GM21737 (cell line): ENCODE results near the gene MSI2.
"Not testable (repeated sequence)": the region's sequence is repeated elsewhere in the genome, so short reads cannot be mapped to it uniquely, and the experiment has no call there.

ENCODE experiments used
- ATAC-seq: cut with Tn5 transposase; IDR thresholded peaks from one replicate; pipeline ENCODE4 v1.9.1; 2021; ENCODE audit warnings: mild to moderate bottlenecking, moderate library complexity; ENCODE audit not compliant: unreplicated experiment

Gene MSI2

DNA sequence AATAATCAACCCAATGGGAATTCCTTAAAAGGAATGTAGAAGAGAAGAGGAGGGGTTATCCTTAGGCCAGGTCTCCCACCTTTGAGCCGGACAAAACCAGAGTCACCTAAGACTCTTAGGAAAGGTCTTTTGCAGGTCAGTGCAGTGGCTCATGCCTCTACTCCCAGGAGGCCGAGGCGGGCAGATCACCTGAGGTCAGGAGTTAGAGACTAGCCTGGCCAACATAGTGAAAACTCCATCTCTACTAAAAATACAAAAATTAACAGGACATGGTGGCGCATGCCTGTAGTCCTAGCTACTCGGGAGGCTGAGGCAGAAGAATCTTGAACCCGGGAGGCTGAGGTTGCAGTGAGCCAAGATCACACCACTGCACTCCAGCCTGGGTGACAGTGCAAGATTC lies 365.5 kb downstream of the MSI2 start:
- not testable (repeated sequence) for ATAC-seq

DNA sequence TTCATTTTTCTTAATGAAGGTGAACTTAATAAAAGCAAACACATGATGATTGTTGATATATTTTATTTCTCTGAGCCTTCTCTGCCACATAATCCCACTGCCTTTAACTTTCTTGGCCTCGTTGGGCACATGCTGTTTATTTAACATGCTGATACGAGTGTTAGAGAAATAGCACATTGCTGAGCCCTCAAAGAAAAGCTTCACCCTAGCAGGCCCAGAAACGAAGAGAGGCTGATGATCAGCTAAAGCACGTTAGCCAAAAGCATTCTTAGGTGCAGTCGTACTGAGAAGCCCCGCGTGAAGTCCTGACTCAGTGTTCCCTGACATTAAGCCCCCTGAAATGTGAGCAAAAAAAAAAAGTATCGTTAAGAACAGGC lies 366.0 kb downstream of the MSI2 start:
- ATAC-seq = no peak

DNA sequence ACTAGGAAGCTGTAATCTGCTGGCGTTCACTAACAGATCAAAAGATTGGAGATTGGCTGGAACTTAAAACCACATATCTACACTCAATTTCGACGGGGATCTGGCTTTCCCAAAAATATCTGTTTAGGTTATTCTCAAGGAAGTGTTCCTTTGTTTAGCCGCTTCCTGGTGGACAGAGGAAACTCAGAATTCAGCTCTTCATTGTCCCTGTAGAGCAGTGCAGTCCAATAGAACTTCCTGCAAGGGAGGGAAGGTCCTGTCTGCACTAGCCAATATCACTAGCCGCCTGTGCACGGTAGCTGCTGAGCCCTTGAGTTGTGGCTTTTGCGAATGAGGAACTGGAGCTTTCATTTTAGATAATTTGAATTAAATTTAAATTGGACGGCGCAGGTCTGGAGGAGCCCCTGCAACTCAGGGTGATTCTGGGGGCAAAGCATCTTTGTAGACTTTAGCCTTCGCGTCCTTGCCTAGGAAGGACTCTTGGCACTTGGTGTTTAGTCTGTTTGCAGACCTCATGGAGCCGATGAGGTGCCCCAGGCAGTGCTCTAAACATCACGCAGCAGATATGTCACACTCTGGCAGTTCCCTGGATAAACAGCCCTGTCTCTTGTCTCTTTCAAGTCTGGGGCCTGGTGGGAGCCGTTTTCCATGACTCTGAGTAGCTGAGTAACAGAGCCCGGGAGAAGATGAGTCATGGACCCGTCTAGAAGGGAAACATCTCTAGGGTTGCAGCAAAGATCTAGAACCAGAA lies 366.5 kb downstream of the MSI2 start:
- ATAC-seq = peak; percentile 63

DNA sequence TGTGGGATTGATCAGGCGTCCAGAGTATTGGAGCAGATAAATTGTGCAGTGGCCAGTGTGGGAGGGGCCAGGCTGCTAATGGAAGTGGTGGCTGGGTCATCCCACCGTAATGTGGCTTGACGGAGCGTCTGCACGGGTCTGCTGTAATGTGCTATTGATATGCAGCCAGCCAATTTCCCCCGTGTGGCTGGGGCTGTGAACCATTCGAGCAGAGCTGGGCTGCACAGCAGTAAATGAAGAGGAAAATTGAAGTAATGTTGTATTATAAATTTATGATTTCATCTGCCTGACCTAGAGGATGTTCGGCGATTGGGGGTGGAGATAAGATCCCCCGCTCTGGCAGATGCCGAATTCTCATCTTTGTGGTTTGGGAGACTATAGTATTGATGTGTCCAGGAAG lies 367.3 kb downstream of the MSI2 start:
- no peak for ATAC-seq

DNA sequence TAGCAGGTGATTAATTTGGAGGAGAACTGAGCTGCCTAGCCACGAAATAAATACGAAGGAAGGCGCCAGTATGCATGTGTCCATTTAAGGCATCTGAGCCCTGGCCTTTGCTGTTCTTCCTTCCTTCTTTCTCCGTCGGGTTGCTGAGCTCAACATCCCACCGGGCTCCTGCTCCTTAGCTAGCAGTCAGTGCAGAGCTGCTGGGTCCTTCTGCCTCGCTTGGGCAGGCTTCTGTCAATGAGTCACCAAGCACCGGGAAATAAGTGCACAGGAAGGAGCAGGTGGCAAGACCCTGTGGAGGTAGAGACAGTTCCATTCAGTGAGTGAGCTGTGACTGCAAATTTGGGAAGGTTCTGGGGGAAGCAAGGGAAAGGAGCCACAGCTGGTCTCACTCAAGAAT lies 368.1 kb downstream of the MSI2 start:
- no peak for ATAC-seq

DNA sequence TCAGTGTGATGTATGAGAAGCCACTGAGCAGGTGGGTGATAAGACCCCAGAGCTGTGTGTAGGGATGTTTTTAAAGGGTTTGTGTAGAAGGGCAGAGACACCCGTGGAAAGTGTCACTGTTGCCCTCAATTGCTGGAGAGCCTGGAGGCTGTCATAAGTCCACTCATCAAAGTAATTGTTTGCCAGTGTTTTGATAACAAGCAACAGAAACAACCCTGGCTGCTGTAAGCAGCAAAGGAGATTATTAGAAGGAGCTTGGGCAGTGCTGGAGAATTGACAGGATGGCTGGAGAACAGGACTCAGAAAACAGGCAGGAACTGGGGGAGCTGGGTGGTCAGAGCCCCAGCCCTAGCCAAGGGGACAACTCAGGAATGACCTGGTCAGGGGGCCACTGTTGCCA lies 369.2 kb downstream of the MSI2 start:
- ATAC-seq = no peak

DNA sequence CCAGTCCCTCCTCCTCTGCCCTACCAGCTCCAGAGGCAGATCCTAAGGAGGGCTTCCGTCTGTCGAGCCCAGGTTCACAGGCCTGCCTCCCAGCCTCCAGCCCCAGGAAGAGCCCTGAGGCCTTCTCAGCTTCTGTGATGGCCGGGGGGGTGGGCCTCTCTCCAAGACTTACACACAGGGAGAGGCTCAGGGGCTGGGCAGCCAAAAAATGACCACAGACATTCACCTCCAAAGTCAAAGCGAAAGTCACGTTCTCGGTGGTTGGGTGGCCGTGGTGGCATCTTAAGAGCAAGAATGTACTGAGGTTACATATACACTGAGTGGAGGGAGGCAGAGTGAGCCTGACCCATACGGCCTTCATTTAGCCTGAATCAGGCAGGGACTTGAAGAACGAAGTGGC lies 369.6 kb downstream of the MSI2 start:
- no peak for ATAC-seq

DNA sequence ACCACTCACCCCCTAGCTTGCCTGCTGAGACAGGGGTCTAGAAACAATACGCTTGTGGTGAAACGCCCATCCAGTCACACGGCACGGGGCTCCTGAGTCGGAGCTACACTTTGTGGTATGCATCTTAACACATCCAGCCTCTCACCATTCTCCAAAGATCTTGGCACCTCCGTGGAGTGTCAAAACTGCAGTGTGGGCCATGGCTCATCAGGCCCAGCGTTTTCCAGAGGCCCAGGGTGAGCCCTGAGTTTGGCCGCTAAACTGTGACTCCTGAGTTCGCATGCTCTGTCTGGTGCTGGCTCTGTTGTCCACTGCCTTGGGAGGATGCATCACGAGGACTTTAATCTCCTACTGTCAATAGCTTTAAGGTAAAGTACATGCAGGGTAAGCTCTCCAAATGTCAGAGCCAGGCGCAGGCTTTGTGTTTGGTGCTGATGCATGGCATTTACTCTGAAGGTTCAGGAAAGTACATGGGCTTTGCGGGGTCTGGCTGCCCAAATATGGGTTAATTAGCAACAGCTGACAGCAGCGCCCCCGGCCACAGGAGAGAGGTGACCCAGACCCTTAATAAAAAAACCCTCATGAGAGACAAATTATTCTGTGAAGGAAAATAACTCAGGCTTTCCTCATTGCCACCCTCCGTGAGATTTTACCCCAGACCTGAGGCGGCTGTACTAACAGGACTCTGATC lies 370.3 kb downstream of the MSI2 start:
- no peak for ATAC-seq

DNA sequence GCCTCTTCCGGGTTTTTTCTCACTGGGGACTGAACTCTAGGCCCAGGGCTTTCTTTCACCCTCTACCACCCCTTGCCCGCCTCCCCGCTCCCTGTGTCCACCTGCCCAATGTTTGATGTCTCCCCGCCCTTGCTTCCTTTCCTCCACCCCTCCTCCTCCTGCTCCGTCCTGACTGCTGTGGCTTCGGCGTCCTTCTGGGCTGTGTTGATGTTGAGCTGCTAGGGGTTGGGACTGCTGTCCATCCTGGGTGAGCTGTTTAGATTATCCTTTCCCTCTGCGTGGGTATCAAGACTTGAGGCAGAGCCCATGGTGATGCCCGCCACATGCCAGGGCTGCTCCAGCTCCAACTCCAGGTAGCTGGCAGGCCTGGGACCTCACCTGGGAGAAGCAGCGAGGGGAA lies 371.3 kb downstream of the MSI2 start:
- ATAC-seq = no peak

DNA sequence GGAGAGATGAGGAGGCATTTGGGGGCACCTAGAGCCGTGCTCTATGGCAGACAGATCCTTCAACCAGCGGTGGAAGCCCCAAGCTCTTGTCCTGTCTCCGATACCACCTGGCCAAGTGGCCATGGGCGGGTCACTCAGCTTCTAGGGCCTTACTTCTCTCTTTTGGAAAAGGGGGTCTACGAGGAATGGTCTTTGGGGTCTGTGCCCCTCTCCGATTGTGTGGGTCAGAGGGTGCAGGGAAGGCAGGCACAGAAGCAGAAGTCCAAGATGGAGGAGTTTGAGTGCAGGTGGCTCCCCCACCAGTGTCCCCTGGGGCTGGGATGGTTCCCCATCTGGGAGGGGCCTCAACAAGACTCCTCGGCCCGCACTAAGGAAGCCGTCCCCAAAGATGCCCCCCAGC lies 372.1 kb downstream of the MSI2 start:
- ATAC-seq = no peak

DNA sequence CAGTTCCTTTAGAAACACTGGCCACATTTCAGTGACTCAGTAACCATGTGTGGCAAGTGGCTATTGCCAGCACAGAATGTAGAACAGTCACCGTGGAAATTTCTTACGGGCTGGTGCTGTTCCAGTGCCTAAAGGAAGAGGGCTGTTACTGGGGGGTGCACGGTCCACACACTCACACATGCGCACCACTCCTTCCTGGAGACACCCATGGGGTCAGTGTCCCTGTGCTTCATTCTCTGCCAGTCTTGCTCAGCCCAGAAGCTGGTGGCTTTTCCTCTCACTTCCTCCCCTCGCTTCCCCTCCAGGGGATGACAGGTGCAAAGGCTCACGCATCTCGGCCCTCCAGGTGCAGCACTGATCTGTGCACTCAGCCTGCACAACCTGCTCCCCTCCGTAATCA lies 373.1 kb downstream of the MSI2 start:
- ATAC-seq = peak; percentile 59

DNA sequence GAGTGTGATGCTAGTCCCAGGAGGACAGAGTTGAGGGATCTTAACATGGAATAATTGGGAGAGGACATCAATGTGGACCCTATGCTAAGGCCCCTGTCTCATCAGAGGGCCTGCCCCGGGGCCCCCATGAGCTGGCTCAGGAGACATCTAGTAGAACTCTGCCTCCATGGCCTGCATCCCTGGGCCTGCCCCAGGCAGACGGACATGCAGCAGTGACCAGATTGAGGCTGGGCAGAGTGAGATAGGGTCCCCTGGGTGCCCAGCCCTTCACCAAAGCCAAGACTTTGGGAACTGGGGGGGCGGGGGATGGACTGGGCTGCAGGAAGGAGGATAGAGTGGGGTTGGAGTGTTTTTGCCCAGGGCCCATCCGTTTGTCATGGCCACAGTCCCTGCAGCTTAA lies 373.6 kb downstream of the MSI2 start:
- ATAC-seq = no peak

DNA sequence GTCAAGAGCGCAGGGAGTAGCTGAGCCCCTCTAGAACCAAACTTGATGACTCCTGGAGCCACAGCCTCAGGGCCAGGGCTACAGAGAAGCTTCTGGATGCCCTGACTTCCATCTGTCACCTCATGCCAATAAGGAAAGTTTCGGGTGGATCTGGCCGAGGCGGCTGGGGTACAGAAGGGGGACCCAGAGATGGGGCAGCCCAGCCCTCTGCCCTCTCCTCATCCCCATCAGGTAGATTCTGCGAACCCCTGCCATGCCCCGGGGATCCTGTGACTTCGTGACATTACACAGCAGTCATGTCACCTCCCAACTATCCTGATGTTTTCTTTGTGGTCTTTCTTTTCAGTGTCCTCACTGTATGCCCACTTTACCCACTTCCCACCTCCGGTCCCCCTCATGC lies 374.4 kb downstream of the MSI2 start:
- no peak for ATAC-seq

DNA sequence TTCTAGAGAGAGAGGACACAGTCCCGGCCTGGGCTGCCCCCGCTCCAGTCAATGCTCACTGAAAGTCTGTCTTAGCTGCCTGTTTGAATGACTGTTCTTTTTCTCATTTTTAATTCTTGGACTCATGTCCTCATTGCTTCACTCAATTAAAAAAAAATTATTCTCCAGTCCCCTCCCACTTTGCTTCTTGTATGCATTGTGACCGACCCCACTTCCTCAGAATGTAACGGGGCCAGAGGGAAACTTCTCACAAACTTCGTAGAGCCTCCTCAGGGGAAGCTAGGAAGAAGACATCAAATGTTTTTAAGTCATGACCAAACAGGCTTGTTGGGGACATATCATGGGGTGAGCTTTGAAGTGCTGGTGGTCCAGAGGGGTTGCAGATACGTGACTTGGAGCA lies 375.5 kb downstream of the MSI2 start:
- ATAC-seq = no peak

DNA sequence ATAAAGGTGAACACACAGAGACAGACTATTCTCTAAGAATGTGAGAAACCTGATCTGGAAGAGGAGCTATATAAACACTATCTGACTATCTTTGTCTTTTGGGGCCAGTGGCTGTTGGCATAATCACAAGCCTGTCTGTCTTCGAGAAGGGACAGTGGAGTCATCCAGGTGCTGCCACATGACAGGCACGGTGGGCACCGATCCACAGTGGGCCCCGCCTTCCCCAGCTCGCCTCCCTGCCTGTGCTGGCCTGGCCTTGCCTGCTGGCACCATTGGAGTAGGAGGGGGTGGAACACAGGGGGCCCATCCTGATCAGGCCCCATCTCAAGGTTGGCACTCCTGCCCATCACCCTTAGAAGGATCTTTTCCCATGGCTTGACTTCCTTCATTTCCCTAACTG lies 376.0 kb downstream of the MSI2 start:
- ATAC-seq = no peak

DNA sequence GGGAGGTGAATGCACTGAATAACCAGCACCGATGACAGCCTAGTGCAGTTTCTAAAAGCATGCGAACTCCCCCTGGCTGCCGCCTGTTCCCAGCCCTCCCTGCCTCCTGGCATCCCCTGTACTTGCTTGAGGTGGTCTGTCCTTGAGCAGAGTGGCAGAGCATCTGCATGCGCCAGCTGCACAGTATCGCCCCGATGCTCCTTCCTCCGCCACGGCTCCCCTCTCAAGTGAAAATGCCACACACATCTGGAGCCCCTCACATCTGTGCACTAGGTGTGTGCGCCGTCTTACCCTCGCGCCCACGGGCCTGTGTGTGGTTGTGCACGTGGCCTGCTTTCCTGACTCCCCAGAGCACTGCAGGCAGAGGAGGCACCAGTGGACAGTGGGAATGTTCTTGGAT lies 376.9 kb downstream of the MSI2 start:
- ATAC-seq = no peak

DNA sequence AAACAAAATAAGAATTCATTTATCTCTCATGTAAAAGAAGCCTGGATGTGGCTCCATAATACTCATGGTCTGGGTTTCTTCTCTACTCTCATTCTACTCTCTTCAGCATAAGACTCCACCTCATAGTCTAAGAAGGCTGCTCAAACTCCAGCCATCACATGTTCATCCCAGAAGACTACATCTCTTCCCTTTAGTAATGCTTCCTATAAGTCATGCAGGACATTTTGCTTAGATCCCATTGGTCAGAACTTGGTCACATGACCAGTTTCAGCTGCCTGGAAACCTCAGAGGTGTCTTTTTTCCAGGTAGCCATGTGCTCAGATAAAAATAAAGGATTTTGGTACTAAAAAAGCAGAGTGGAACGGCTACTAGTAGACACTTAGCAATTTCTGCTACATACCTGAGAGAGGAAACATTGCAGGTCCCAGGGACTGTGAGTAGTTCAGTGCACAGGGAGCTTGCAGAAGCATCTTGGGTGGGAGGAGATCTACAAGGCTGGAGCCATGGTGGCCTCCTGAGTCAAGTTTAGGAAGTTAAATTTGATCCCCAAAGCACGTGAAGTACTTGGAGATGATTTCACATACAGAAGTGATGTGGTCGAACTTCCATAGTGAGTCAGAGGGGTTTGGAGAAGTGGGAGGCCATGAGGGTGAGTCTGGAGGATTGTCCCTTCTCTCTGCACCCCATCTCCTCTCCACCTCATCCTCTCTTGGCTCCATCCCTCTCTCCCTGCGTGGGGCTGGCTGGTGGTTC lies 378.6 kb downstream of the MSI2 start:
- no peak for ATAC-seq

DNA sequence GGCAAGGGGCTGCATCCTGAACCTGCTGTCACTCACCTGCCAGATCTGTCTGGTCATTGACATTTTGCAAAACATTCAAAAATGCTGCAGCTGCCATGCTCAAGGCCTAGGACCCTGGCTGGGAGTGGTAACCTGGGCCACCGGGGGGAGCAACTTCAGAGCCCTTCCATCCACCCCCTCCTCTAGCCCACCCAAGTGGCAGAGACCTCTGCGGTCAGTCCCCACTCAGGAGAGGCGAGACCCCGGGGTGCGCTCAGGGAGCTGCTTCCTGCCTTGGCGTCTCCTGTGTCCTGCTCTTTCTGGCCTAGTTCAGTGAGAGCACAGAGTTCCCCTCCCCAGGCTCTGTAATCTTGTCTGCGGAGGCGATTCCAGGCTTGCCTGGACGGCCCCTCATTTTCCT lies 380.0 kb downstream of the MSI2 start:
- no peak for ATAC-seq

DNA sequence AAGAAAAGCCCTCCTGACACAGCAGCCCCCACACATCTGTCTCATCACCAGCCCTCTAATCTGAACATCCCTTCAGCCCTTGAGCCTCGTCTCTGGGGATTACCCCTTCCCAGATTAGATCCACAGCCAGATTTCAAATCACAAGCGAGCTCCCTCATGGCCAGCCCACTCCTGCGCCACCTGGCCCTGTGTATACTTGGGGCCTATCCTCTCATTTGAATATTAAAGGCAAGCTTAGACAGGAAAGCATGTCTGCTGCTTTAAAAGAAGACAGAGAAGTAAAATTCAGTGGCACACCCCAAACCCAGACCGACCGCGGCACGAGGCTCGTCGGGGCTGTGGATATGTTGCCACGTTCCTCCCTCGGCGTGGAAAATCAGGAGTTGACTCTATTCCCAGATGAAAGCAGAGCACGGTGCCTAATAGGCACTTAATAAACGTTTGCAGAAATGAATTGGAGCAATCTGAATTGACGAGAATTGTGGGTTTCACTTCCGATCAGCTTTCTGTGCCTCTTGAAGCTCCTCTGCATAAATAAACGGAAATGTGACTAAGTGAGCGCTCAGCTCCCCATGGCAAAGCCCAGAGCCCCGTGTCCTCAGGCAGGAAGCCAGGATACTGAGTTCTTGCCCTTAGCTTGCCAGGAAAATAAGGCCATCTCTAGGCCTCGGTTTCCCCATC lies 380.8 kb downstream of the MSI2 start:
- ATAC-seq = no peak

DNA sequence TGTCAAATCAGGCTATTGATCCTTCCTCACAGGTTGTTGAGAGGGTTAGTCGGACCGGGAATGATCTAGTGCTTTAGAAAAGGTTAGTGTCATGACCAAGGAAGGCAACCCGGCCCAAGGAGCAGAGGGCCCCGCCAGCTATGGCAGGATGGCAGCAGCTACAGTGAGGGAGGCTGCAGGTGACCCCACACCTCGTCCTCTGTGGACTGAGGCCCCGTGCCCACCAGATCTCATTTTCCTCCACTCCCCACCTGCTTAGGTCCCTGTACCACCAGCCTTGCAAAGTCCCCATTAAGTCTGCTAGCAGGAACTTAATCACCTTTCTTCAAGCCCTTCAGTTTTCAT lies 381.3 kb downstream of the MSI2 start:
- ATAC-seq = no peak

DNA sequence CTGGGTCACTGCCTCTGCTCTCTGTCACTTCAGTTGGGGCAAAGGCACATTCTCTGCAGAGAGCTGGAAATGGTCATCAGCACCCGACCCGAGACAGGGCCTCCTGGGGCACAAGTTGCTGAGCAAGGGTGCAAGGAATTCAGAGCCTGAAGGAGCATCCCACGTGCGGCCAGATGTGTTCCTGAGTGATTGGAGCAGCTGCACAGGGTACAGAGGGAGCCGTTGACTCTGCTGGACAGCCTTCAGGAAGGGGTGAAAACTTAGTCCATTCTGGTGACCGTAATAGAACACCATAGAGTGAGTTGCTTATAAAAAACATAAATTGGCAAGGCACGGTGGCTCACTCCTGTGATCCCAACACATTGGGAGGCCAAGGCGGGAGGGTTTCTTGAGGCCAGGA lies 382.0 kb downstream of the MSI2 start:
- no peak for ATAC-seq

DNA sequence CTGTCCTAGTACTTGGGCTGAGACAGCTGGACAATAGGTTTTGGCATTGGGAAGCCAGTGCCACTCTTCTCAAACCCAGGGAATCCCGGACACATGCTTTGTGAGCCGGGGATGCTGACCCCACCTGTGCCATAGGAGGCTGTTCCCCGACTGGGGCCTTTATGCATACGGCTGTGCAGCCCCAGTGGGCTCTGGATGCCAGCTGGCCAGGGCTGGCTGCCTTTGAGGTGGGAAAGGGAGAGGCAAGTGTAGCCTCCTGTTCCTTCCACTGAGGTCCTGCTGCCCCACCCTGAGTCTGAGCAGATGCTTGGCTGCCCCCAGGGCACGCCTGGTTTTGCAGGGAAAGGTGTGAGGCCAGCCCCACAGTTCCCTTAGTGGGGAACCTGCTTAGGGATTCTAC lies 383.1 kb downstream of the MSI2 start:
- ATAC-seq = no peak
